ENCODE results near the gene RYR2. TPM values are rescaled to one million over a fixed set of nuclear protein-coding genes. Genes with fewer than 3 reads are reported as not detected.

RYR2 gene
- total RNA-seq, 1 donor from 2014 or later, result 15.2 TPM

- H3K27ac ChIP-seq, result no peak overlapping the region
- TF ChIP-seq, protein P1, sequence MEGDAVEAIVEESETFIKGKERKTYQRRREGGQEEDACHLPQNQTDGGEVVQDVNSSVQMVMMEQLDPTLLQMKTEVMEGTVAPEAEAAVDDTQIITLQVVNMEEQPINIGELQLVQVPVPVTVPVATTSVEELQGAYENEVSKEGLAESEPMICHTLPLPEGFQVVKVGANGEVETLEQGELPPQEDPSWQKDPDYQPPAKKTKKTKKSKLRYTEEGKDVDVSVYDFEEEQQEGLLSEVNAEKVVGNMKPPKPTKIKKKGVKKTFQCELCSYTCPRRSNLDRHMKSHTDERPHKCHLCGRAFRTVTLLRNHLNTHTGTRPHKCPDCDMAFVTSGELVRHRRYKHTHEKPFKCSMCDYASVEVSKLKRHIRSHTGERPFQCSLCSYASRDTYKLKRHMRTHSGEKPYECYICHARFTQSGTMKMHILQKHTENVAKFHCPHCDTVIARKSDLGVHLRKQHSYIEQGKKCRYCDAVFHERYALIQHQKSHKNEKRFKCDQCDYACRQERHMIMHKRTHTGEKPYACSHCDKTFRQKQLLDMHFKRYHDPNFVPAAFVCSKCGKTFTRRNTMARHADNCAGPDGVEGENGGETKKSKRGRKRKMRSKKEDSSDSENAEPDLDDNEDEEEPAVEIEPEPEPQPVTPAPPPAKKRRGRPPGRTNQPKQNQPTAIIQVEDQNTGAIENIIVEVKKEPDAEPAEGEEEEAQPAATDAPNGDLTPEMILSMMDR (IDR thresholded peaks at IDR 0.05), result no peak
- intact Hi-C loops (cut with DNase I), result no loop called here
- DNase-seq (ENCODE audit: low spot score in 2 of 2), result no peak
- H3K27me3 ChIP-seq, result no peaks in the 10 kb centered on the region
- no peaks in the 10 kb centered on the region for H3K9me3 ChIP-seq
- H3K36me3 ChIP-seq, result no peaks in the 10 kb centered on the region
- H3K4me3 ChIP-seq, result no peak overlapping the region
- H3K4me1 ChIP-seq, result no peaks in the 10 kb centered on the region
These were observed 375.1 kb downstream of the RYR2 start for GRCh38 chr1:237416924-237417655.

- no peak for DNase-seq (ENCODE audit: low spot score in 2 of 2)
- intact Hi-C loops (cut with DNase I), result no loop called here
- Histone ChIP-seq H3K27me3 (no peaks in the 10 kb centered on the region), H3K4me1 (no peaks in the 10 kb centered on the region), H3K36me3 (peaks cover 0 to 6% of the 10 kb centered on the region in 2 donors), H3K4me3 (no peak overlapping the region), H3K9me3 (no peaks in the 10 kb centered on the region), H3K27ac (no peak overlapping the region)
- TF ChIP-seq, protein P1 (IDR thresholded peaks at IDR 0.05), result no peak
These were observed 386.8 kb downstream of the RYR2 start for GRCh38 chr1:237428809-237429208.

DNA sequence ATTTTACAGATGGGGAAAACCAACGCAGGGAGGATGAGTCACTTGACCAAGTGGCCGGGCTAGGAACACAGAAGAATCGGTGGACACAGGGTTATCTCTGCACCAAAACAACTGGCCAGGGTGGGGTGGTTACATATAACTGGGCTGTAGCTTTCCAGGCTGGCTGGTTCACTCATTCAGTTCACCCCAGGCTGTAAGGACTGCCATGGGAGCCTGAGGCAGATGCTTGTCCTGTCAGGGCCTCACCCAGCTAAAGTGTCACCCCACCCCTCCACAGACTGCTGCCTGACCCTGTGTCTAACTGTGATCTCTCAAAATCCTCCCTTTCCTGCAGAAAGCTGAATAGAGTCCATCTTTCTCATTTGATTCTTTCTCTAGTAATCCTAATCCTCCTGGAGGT is 387.3 kb downstream of the RYR2 start:
- H3K27ac ChIP-seq, result no peak overlapping the region
- no peak for DNase-seq (ENCODE audit: low spot score in 2 of 2)
- intact Hi-C loops (cut with DNase I), result no loop called here
- H3K4me1 ChIP-seq, result no peaks in the 10 kb centered on the region
- TF ChIP-seq, protein P1 (IDR thresholded peaks at IDR 0.05), result no peak
- H3K36me3 ChIP-seq, result peaks cover 0 to 6% of the 10 kb centered on the region in 2 donors
- H3K4me3 ChIP-seq, result no peak overlapping the region
- H3K27me3 ChIP-seq, result no peaks in the 10 kb centered on the region
- H3K9me3 ChIP-seq, result no peaks in the 10 kb centered on the region

DNA sequence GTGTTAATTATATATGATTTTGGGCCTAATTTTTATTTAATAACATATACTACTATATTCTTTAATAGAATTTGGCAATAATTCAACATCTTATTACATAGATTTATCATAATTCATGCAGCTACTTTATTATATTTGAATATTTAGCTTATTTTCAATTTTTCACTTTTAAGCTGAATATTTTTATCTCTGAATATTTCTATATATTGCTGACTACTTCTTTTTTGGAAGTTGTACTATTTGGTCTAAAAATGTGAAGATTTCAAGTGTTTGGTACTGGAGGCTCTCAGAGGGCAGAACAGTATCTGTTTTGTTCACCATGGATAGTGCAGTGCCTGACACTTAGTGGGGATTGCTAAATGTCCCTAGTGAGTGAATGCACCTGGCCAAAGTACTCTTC is 389.5 kb downstream of the RYR2 start:
- Histone ChIP-seq H3K36me3 (no peaks in the 10 kb centered on the region), H3K27ac (no peak overlapping the region), H3K4me3 (no peak overlapping the region), H3K4me1 (no peaks in the 10 kb centered on the region), H3K27me3 (no peaks in the 10 kb centered on the region), H3K9me3 (no peaks in the 10 kb centered on the region)
- no peak for DNase-seq (ENCODE audit: low spot score in 2 of 2)
- TF ChIP-seq, protein P1 (IDR thresholded peaks at IDR 0.05), result no peak
- intact Hi-C loops (cut with DNase I), result no loop called here

DNA sequence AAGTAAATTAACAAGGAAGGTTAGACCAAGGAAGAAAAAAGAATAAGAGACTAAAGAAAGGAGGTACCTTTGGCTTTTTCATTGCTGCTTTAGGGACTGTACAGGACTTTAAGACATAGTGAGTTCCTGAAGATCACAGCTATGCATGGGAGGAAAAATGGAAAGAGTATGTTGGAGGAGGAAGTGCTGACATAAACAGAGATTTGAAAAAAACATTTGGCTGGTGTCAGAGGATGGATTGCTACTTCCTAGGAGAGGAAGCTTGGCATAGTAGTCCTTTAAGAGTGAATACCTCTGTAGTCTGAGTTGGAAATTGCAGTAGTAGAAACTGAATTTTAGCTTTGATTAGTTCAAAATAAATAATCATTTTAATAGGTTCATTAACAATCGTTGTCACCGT is 398.4 kb downstream of the RYR2 start:
- TF ChIP-seq, protein P1 (IDR thresholded peaks at IDR 0.05), result no peak
- peaks cover 0 to 1% of the 10 kb centered on the region in 2 donors for H3K36me3 ChIP-seq
- no peak for DNase-seq (ENCODE audit: low spot score in 2 of 2)
- H3K4me1 ChIP-seq, result no peaks in the 10 kb centered on the region
- H3K27me3 ChIP-seq, result no peaks in the 10 kb centered on the region
- H3K9me3 ChIP-seq, result no peaks in the 10 kb centered on the region
- H3K4me3 ChIP-seq, result no peak overlapping the region
- H3K27ac ChIP-seq, result no peak overlapping the region
- intact Hi-C loops (cut with DNase I), result no loop called here
